ENCODE data around the gene HIP1R.
A peak's percentile ranks its signal among the peaks of the same experiment; 100 is the strongest.
"Not testable (repeated sequence)": the region's sequence is repeated elsewhere in the genome, so short reads cannot be mapped to it uniquely, and the experiment has no call there.

Gene HIP1R

GRCh38 chr12:122834921-122835749 lies at the start of gene HIP1R:
HIP1R (plus strand) TSS chr12:122835457; CDS start chr12:122835551, 94 bp downstream.
- DNase-seq (ENCODE audit: low read depth in 2 of 2), result no peak

- DNase-seq (ENCODE audit: low read depth in 2 of 2), result no peak
These were observed 49.8 kb upstream of the HIP1R start for GRCh38 chr12:122785503-122785902.

GRCh38 chr12:122788387-122788786 lies 46.9 kb upstream of the HIP1R start:
- DNase-seq (ENCODE audit: low read depth in 2 of 2), result no peak

- DNase-seq (ENCODE audit: low read depth in 2 of 2), result no peak
These were observed 45.6 kb upstream of the HIP1R start for GRCh38 chr12:122789637-122790036.

- no peak for DNase-seq (ENCODE audit: low read depth in 2 of 2)
These were observed 44.7 kb upstream of the HIP1R start for GRCh38 chr12:122790393-122791075.

- DNase-seq (ENCODE audit: low read depth in 2 of 2), result no peak
These were observed 41.6 kb upstream of the HIP1R start for GRCh38 chr12:122793685-122794106.

GRCh38 chr12:122795807-122796206 lies 39.5 kb upstream of the HIP1R start:
- no peak for DNase-seq (ENCODE audit: low read depth in 2 of 2)

GRCh38 chr12:122799641-122800243 lies 35.5 kb upstream of the HIP1R start:
- DNase-seq (ENCODE audit: low read depth in 2 of 2), result no peak

- no peak for DNase-seq (ENCODE audit: low read depth in 2 of 2)
These were observed 31.3 kb upstream of the HIP1R start for GRCh38 chr12:122803937-122804336.

- DNase-seq (ENCODE audit: low read depth in 2 of 2), result not testable (repeated sequence)
These were observed 30.3 kb upstream of the HIP1R start for GRCh38 chr12:122804957-122805356.

- DNase-seq (ENCODE audit: low read depth in 2 of 2), result no peak
These were observed 27.6 kb upstream of the HIP1R start for GRCh38 chr12:122807651-122808050.

- no peak for DNase-seq (ENCODE audit: low read depth in 2 of 2)
These were observed 23.5 kb upstream of the HIP1R start for GRCh38 chr12:122811777-122812176.

- DNase-seq (ENCODE audit: low read depth in 2 of 2), result no peak
These were observed 21.9 kb upstream of the HIP1R start for GRCh38 chr12:122813310-122813713.

GRCh38 chr12:122819209-122819785 lies 16.0 kb upstream of the HIP1R start:
- DNase-seq (ENCODE audit: low read depth in 2 of 2), result no peak

- no peak for DNase-seq (ENCODE audit: low read depth in 2 of 2)
These were observed 15.1 kb upstream of the HIP1R start for GRCh38 chr12:122820138-122820537.

GRCh38 chr12:122820838-122821271 lies 14.4 kb upstream of the HIP1R start:
- no peak for DNase-seq (ENCODE audit: low read depth in 2 of 2)

GRCh38 chr12:122823429-122823828 lies 11.8 kb upstream of the HIP1R start:
- DNase-seq (ENCODE audit: low read depth in 2 of 2), result no peak

GRCh38 chr12:122825773-122826724 lies 9.2 kb upstream of the HIP1R start:
- no peak for DNase-seq (ENCODE audit: low read depth in 2 of 2)

GRCh38 chr12:122827258-122827657 lies 8.0 kb upstream of the HIP1R start:
- DNase-seq (ENCODE audit: low read depth in 2 of 2), result no peak

GRCh38 chr12:122830517-122831214 lies 4.6 kb upstream of the HIP1R start:
- peak in 1 of 2 experiments; percentile 10 for DNase-seq (ENCODE audit: low read depth in 2 of 2)

Measured in fibroblast of skin of left biceps (primary cell).